IMR-90 (cell line): ENCODE data around the gene PLSCR5.

Experiments
- CTCF ChIP-seq: conservative IDR thresholded peaks from 2 replicates; pipeline ENCODE4 v1.5.1; 2012; ENCODE audit warnings: mild to moderate bottlenecking, low read depth, low read length, improper control_type of control experiment
- MXI1 ChIP-seq: IDR thresholded peaks from 2 replicates; pipeline ENCODE4 v1.6.1; 2012; ENCODE audit warnings: low read depth, mild to moderate bottlenecking, low read length, moderate library complexity, borderline replicate concordance
- POLR2A ChIP-seq: IDR thresholded peaks from 2 replicates; pipeline ENCODE4 v1.6.1; 2012; ENCODE audit warnings: mild to moderate bottlenecking, low read depth, low read length
- SMC3 ChIP-seq: fragments of 150-350 bp; IDR thresholded peaks from 2 replicates; pipeline ENCODE4 v1.6.1; 2016; ENCODE audit warnings: low read depth, mild to moderate bottlenecking, antibody characterized with exemption, low read length, moderate library complexity

- TF ChIP-seq POLR2A (no peak), MXI1 (no peak), CTCF (peak; percentile 40), SMC3 (no peak; the same call in 1 of the 2 replicates)
These were observed 33.6 kb upstream of the PLSCR5 start for GRCh38 chr3:146638718-146639117.
